KG1 (cell line): ENCODE data around the gene SLC29A1.
A peak's percentile ranks its signal among the peaks of the same experiment; 100 is the strongest.

Source experiments
- DNase-seq: peaks from one replicate; lab custom pipeline; 2025; lab: John Stamatoyannopoulos, UW

Gene SLC29A1

DNA sequence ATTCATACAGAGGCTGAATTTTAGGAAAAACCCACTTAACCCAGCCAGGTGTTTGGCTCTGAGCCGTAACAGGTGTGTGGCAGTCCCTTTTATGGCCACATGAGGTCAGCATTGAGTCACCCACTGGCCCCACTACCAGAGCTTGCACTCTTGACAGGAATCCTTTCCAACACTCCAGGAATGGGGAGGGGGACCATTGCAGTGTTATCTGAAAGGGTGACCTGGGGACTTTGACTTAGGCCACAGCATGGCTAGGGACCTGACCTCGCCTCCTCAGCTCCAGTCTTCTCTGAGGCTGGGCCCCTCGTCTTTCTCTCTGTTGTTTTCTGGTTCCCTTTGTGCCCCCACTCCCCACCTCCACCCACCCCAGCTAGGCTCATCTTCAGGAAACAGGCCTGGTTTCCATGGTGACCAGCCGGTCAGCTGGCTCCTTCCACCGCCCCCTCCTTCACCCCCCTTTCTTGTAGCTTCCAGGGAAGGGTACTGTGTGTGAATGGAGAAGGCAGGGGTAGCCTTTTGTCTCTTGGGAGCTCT, 44.8 kb downstream of the SLC29A1 start:
- peak; percentile 33 for DNase-seq

DNA sequence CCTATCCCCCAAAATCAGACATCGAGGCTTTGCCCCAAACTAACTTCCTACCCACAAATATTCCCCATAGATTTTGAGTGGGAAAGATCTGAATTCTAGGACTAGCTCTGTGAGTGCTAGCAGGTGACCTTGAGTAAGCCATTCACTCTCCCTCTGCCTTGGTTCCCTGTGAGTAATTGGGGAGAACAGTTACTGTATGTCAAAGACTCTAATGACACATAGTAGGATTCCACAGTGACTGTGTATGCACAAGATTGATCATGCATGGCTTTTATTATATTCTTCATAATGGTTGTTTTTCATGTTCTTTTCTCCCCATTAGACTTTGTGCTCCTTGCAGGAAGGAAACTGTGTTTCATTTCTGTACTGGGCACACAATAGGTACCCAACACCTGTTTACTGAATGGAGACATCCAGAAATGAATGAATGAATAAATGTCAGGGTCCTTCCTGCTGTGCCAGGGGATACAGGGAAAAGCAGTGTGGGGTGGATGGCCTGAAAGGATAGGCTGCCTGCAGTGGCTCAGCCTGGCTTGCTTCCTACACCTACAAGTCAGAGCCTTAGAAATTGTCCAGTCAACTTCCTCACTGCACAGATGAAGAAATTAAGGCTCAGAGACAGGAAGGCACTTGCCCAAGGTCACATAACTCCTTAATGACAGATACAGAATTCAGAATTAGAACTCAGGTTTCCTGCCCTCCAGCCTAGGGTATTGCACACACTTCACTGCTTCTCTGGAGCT, 46.0 kb downstream of the SLC29A1 start:
- DNase-seq: no peak

DNA sequence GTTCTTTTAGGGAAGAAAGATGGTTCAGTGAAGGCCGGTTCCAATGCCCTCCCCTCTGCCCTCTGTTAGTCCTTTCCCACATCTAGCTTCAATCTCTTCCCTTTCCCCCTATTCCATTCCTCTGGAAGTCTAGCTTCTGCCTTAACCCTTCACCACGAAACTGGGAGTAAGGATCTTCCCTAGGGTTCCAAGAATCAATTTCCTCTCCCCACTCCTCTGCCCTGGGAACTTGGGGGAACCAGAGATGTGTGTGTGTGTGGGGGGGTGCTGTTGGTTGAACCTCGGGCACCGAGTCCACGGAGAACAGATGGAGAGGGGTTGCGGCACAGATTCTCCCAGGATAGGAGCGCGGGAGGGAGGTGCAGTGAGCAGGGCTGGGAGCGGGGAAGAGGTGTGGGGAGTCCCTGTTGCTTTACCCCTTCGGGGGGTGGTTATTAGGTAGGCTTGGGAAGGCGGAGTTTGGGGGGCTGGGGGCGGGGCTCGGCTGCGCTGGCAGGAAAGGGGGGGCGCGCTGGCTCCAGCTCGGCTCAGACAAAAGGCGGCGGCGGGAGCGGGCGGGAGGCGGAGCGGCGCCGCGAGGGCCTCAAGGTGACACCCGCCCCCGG, 46.6 kb downstream of the SLC29A1 start, which contains the start of gene TMEM151B:
Gene TMEM151B (plus strand): TSS at position 530 of the 605 bp plus-strand sequence. CDS start 293 bp downstream, outside the sequence.
- no peak for DNase-seq

DNA sequence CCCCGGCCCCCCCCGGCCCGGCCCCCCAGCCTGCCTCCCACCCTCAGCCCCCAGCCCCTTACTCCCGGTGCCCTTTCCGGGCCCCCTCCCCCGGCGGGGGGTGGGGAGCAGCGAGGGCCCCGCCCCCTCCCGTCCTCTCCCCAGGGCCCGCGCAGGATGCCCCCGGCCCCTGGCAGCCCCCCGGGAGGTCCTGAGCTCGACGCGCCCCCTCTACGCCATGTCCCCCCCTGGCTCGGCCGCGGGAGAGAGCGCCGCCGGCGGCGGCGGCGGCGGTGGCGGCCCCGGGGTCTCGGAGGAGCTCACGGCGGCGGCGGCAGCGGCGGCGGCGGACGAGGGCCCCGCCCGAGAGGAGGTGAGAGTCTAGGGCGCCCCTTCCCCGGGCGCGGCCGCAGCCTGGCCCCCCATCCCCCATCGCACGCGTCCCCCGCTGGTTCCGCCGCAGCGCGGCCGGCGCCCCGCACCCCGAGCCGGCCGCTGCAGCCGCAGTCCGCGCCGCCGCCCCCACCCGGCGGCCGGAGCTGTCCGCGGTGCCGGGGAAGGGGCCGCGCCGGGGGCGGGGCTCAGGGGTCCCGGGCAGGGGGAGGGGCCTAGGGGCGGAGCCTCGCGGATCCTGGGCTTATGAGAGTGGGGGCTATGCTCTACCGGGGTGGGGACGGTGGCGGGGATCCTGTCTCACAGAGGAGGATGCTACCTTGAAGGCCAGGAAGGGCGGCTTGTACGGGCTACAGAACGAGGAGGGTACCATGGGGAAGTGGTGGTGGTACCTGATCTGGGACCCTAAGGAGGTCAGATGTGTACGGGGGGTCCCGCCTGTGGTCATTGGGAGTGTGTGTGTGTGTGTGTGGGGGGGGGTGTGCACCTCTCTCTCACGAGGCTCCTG, 47.4 kb downstream of the SLC29A1 start:
- no peak for DNase-seq

DNA sequence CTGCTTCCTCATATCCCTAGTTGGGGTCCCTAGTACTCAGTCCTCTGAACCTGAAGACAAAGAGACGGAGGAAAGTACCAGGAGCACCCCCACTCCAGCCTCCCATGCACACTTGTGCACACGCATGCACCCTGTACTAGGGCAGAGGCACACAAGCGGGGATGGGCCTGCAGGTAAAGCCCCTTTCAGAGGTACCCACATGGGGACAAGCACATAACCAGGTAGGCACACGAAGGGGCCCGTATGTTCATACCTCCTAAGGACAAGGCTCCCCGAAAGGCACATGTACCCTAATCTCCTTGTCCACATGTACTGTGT, 48.0 kb downstream of the SLC29A1 start:
- DNase-seq: no peak

DNA sequence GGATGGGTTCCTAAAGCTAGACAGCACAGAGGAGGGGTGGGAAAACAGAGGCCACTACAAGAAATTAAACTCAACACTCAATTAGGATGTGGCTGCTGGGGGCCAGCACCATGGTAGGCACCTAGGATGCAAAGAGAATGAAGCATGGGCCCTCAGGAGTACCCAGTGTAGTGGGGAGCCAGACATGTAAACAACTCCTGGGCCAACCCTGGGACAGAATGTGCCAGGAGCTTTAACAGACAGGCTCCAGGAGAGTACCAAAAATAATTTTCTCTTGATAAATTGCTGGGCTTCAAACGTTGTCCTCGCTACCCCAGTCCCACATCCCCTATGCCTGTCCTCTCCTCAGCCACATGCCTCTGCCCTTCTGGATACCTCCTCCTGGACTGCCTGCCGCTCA, 48.5 kb downstream of the SLC29A1 start:
- DNase-seq: no peak

DNA sequence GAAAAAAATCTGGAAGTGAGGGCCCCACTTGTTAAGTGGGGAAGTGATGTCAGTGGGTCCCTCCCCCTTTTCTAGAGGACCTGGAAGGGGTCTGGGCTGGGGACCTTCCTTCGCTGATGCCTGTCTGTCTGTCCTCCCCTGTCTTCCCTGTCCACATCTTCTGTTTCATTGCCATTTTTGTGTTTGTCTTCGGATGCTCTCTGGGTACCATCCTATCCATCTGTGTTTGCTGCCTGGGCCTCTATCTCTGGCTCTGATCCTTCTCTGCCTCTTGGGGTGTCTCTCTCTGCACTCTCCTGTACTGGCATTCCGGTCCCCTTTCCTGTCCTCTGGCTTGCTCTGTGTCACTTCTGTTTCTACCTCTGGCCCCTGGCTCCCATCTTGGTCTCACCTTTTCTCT, 49.1 kb downstream of the SLC29A1 start:
- no peak for DNase-seq

DNA sequence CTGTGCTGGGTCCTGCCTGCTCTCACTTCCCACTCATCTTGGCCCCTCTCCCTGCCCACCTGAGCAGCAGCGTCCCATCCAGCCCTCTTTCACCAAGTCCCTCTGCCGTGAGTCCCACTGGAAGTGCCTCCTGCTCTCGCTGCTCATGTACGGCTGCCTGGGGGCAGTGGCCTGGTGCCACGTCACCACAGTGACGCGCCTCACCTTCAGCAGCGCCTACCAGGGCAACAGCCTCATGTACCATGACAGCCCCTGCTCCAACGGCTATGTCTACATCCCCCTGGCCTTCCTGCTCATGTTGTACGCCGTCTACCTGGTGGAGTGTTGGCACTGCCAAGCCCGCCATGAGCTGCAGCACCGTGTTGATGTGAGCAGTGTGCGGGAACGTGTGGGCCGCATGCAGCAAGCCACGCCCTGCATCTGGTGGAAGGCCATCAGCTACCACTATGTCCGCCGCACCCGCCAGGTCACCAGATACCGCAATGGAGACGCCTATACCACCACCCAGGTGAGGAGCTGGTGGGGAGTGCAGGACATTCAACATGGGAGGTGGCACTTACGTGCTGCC, 49.7 kb downstream of the SLC29A1 start:
- DNase-seq: no peak

DNA sequence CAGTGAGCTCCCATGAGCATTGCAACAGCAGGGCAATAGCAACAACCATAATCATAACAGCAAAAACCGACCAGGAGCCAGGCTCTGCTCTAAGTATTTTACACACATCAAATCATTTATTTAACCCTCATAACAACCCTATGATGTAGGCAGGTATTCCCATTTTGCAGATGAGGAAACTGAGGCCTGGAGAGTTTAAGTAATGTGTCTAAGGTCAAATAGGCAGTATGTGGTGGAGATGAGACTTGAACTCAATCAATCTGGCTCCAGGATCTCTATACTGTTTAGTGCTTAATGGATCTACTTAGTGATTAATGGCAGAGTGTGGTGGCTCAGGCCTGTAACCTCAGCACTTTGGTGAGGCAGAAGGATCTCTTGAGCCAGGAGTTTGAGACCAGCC, 50.2 kb downstream of the SLC29A1 start:
- no peak for DNase-seq

DNA sequence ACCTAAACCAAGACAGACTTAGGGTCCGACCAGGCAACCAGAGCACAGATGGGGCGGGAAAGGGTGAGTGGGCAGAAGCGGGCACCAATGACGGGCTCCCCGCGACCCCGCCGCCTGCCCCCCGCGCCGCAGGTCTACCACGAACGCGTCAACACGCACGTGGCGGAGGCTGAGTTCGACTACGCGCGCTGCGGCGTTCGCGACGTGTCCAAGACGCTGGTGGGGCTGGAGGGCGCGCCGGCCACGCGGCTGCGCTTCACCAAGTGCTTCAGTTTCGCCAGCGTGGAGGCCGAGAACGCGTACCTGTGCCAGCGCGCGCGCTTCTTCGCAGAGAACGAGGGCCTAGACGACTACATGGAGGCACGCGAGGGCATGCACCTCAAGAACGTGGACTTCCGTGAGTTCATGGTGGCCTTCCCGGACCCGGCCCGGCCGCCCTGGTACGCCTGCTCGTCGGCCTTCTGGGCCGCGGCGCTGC, 51.9 kb downstream of the SLC29A1 start:
- no peak for DNase-seq

DNA sequence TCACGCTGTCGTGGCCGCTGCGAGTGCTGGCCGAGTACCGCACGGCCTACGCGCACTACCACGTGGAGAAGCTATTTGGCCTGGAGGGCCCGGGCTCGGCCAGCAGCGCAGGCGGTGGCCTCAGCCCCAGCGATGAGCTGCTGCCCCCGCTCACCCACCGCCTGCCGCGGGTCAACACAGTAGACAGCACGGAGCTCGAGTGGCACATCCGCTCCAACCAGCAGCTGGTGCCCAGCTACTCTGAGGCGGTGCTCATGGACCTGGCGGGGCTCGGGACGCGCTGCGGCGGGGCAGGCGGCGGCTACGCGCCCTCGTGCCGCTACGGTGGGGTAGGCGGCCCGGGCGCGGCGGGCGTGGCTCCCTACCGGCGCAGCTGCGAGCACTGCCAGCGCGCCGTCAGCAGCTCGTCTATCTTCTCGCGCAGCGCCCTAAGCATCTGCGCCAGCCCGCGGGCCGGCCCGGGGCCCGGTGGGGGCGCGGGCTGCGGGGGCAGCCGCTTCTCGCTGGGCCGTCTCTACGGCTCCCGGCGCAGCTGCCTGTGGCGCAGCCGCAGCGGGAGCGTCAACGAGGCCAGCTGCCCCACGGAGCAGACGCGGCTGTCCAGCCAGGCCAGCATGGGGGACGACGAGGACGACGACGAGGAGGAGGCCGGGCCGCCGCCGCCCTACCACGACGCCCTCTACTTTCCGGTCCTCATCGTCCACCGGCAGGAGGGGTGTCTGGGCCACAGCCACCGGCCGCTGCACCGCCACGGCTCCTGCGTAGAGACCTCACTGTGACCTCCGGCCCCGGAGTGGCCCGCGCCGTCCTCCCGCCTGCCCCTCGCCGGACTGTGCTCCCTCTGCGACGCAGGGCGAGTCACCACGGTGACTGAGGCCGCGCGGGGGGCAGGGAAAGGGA, 52.6 kb downstream of the SLC29A1 start:
- no peak for DNase-seq

DNA sequence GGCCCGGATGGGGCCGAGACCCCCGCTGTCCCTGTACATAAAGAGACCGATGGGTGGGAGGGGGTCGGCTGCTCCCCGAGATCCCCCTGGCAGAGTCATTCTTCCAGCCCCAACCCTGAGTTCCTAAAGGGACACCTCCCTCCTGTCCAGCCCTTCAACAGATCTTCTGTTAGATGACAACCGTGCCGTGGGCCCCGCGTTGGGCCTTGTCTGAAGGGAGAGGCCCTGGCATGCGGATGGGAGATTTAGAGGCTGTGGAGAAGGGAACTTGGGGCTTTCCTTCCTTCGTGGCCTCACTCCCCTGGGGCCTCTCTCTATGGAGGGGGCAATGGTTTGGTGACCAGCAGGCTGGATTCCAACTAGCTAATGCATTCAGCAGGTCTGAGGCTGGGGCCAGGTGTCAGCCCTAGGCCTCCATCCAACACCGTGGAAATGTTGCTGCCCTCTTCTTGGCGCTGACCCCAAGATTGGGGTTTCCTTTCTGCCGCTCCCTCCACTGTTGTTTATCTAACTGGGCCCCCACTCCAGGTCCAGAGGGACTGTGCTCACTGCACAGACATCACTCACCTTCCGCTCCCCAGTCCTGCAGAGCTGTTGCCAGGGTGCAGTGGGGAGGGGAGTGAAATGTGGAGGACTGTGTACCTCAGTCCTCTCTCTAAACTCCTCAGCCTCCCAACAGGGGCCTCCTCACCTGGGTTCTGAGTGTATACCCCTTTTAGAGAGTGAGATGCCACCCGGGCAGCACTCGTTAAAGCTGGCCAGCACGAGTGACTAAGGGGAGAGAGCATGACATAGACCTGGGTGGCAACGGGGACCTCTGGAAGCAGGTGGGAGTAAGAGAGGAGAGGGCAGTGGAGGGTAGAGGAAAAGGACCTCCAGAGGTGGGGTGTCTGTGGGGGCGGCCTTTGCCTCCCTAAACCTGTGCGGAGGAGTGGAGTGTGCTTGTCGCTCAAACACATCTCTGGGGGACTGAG, 53.6 kb downstream of the SLC29A1 start:
- no peak for DNase-seq

DNA sequence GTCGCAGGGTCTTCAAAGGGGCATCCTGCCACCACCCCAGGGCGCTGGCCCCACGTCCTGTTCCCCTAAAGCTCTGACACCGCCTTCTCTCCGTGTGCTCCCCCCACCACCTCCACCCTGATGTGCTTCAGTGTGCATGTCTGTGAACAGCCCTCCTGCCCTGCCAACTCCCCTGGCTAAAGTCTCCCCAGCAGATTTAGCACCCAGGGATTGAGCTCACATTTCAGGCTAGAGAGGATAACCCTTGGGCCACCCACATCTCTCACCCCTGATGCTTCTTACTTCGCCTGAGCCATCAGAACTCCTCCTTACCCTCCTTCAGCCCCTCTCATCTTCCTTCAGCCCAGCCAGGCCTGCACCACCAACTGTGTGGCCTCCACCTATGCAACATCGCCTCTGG, 54.4 kb downstream of the SLC29A1 start:
- no peak for DNase-seq

DNA sequence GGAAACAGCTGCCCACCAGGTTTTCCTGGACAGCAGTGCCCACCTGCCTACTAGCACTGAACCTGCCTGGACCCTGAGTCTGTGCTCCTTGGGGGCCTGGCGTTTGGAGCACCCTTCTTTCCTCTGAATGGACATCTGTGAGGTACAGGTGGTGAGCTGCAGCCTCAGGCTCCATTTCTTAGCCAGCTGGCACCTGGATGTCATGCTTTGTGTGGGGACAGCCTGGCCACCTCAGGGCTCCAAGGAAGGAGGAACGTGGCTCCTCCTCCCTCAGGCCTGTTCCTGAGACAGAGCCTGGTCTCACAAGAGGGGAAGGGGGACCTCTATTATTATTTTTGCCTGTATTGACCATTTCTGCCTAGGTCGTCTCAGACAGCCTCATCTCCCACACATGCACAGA, 54.9 kb downstream of the SLC29A1 start:
- DNase-seq: no peak

DNA sequence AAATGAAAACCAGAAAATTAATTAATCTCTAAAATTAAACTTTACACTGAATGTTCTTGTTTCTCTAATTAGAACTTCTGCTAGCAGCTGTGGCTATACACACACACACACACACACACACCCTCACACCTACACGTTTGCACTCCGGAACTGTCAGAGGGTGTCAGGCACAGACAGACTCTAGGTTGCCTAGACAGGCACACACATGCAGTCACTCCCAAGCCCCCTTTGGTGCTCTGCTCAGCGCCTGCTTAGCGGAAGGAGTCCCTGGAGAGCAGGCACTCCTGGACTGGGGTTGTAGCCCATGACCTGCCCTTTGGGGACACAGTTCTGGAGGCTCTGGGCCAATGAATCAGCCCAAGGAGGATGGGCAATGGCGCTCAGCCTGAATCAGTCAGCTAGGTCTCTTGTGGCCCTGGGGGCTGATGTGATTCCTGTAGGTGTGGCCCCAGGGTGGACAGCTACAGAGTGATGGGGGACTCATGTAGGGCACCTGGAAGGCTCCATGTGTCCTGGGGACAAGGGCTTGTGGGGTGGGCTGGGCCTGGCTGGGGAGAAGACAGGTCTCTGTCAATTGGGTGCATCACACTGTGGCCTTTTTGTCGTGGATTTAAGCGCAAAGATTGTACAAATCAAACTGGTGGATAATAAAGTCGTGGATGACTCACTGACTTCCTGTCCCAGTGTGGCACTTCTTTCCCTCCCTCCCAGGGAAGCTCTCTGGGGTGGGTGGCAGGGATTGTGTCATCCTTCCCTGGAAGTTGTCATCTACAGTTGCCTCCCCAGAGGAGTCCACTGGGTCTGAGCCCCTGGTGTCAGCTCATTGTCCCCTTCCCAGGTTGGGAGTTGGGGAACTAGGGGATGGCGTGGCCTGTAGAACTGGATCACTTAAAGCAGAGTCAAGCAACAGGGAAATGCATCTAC, 55.6 kb downstream of the SLC29A1 start:
- no peak for DNase-seq
